Sigmoid colon (tissue), 7 donors: ENCODE measurements around the gene NABP2. TPM values are rescaled to one million over a fixed set of nuclear protein-coding genes. Genes with fewer than 3 reads are reported as not detected.

Experiments
- DNase-seq: peaks from one replicate; pipeline ENCODE4 v3.0.0-alpha.2; 2019
- H3K27ac ChIP-seq, 4 donors: fragments of 200-600 bp; sonication (generic); one replicate each; pipeline ENCODE4 v1.5.1; 2016 to 2019; ENCODE audit warnings: mild to moderate bottlenecking in 1 of 4
- H3K27me3 ChIP-seq, 3 donors: fragments of 200-600 bp; sonication (generic); one replicate each; pipeline ENCODE4 v1.5.1; 2019; ENCODE audit warnings: mild to moderate bottlenecking in 1 of 3
- H3K36me3 ChIP-seq, 4 donors: fragments of 200-600 bp; sonication (generic); one replicate each; pipeline ENCODE4 v1.5.1; 2016 to 2019
- H3K4me1 ChIP-seq, 4 donors: fragments of 200-600 bp; sonication (generic); one replicate each; pipeline ENCODE4 v1.5.1; 2017 to 2019
- H3K4me3 ChIP-seq, 4 donors: fragments of 200-600 bp; sonication (generic); one replicate each; pipeline ENCODE4 v1.5.1; 2017 to 2019; ENCODE audit warnings: mild to moderate bottlenecking in 2 of 4, moderate library complexity in 1 of 4
- H3K9me3 ChIP-seq, 4 donors: fragments of 200-600 bp in 3 of 4; sonication (generic) in 3 of 4; one replicate each; pipeline versions ENCODE4 v1.5.1 to v1.6.1; 2013 to 2019
- CTCF ChIP-seq, 4 experiments: fragments of 450-650 bp in 3 of 4; fragments of 200-600 bp in 1 of 4; IDR thresholded peaks; one replicate each; pipeline ENCODE4 v1.5.1; 2016 to 2019; ENCODE audit warnings: antibody characterized with exemption in 4 of 4, mild to moderate bottlenecking in 3 of 4, moderate library complexity in 2 of 4
- EP300 ChIP-seq, 4 donors: sonication (generic); formaldehyde crosslinking; IDR thresholded peaks; one replicate each; pipeline ENCODE4 v1.6.1; 2017; ENCODE audit warnings: antibody characterized with exemption in 4 of 4
- POLR2A ChIP-seq, 2 donors: fragments of 450-650 bp; IDR thresholded peaks; one replicate each; pipeline ENCODE4 v1.6.1; 2016; ENCODE audit warnings: antibody characterized with exemption in 2 of 2, mild to moderate bottlenecking in 2 of 2, moderate library complexity in 2 of 2
- POLR2AphosphoS5 ChIP-seq, 4 donors: sonication (generic); formaldehyde crosslinking; IDR thresholded peaks; one replicate each; pipeline ENCODE4 v1.6.1; 2017; ENCODE audit warnings: antibody characterized with exemption in 4 of 4
- WGBS, 2 donors: extraction: QIAGEN DNeasy Blood & Tissue Kit; methylation state at CpG; one replicate each; pipeline ENCODE4 v1.1.7; 2013; 5-methylcytosine and 5-hydroxymethylcytosine counted together
- intact Hi-C: fragments of 100-400 bp; cut with DNase I; formaldehyde crosslinking; loops from one replicate; pipeline ENCODE4 v1.15.1; 2023
- polyA plus RNA-seq, 3 donors: library from polyadenylated mRNA; stranded (reverse); fragments of 200-250 nt; gene quantifications; one replicate each; pipeline ENCODE4 v1.2.3, GENCODE V29; 2013
- total RNA-seq, 4 donors: library from RNA; depleted of rRNA; stranded (reverse); fragments of >200 nt; gene quantifications; one replicate each; pipeline ENCODE4 v1.1.0, GENCODE V29; 2016
- donor health status: healthy with polysubstance abuse.
- donor health status: Bipolar disorder and iron deficiency.
- donor health status: healthy.

Gene NABP2
- total and polyA plus RNA-seq, 7 donors: 17.2 to 43.7 (median 32.6) TPM

- H3K36me3 ChIP-seq: peaks cover 52 to 85% (median 73%) of the 10 kb centered on the region in 4 donors
- intact Hi-C loops: no loop called here
- no peaks in the 10 kb centered on the region for H3K4me1 ChIP-seq
- DNase-seq: no peak
- WGBS, 2 donors: 73 to 85% methylated on average over 6 of the region's 6 CpGs
- no peak overlapping the region for H3K4me3 ChIP-seq
- H3K27ac ChIP-seq: no peak overlapping the region
- no peak for TF ChIP-seq EP300 (IDR thresholded peaks at IDR 0.05)
- no peak for TF ChIP-seq POLR2A (IDR thresholded peaks at IDR 0.05)
- no peak for TF ChIP-seq POLR2AphosphoS5 (IDR thresholded peaks at IDR 0.05)
- no peak for TF ChIP-seq CTCF (IDR thresholded peaks at IDR 0.05)
- no peaks in the 10 kb centered on the region for H3K27me3 ChIP-seq
- H3K9me3 ChIP-seq: no peaks in the 10 kb centered on the region
Observed at GRCh38 chr12:56208006-56208405, 16.1 kb upstream of the NABP2 start.

- Histone ChIP-seq H3K27ac (no peak overlapping the region), H3K27me3 (no peaks in the 10 kb centered on the region), H3K9me3 (no peaks in the 10 kb centered on the region), H3K4me1 (peaks cover 0 to 2% (median 0%) of the 10 kb centered on the region in 4 donors), H3K4me3 (no peak overlapping the region), H3K36me3 (peaks cover 59 to 94% (median 77%) of the 10 kb centered on the region in 4 donors)
- whole genome bisulfite sequencing, 2 donors: 63 to 89% methylated on average over 1 of the region's 1 CpG
- intact Hi-C loops: no loop called here
- no peak for DNase-seq
- TF ChIP-seq POLR2AphosphoS5 (IDR thresholded peaks at IDR 0.05) (no peak), EP300 (IDR thresholded peaks at IDR 0.05) (no peak), POLR2A (IDR thresholded peaks at IDR 0.05) (no peak), CTCF (IDR thresholded peaks at IDR 0.05) (no peak)
Observed at GRCh38 chr12:56212361-56212760, 11.8 kb upstream of the NABP2 start.

- H3K4me1 ChIP-seq: peaks cover 0 to 16% (median 4%) of the 10 kb centered on the region in 4 donors
- 88 to 93% methylated on average over 5 of the region's 5 CpGs for WGBS, 2 donors
- H3K36me3 ChIP-seq: peaks cover 46 to 79% (median 63%) of the 10 kb centered on the region in 4 donors
- no peak for DNase-seq
- H3K9me3 ChIP-seq: no peaks in the 10 kb centered on the region
- no peak overlapping the region for H3K4me3 ChIP-seq
- TF ChIP-seq POLR2AphosphoS5 (IDR thresholded peaks at IDR 0.05) (no peak), POLR2A (IDR thresholded peaks at IDR 0.05) (no peak), CTCF (IDR thresholded peaks at IDR 0.05) (no peak), EP300 (IDR thresholded peaks at IDR 0.05) (no peak)
- no peaks in the 10 kb centered on the region for H3K27me3 ChIP-seq
- intact Hi-C loops: no loop called here
- H3K27ac ChIP-seq: no peak overlapping the region
Observed at GRCh38 chr12:56213878-56214277, 10.3 kb upstream of the NABP2 start.

GRCh38 chr12:56216461-56216860 is 7.7 kb upstream of the NABP2 start:
- Histone ChIP-seq H3K4me3 (no peak overlapping the region), H3K4me1 (peaks cover 0 to 37% (median 25%) of the 10 kb centered on the region in 4 donors), H3K9me3 (no peaks in the 10 kb centered on the region), H3K27ac (no peak overlapping the region), H3K27me3 (no peaks in the 10 kb centered on the region), H3K36me3 (peaks cover 28 to 53% (median 39%) of the 10 kb centered on the region in 4 donors)
- intact Hi-C loops: no loop called here
- no peak for TF ChIP-seq EP300 (IDR thresholded peaks at IDR 0.05)
- TF ChIP-seq CTCF (IDR thresholded peaks at IDR 0.05): no peak
- TF ChIP-seq POLR2A (IDR thresholded peaks at IDR 0.05): no peak
- no peak for TF ChIP-seq POLR2AphosphoS5 (IDR thresholded peaks at IDR 0.05)
- 83 to 94% methylated on average over 3 of the region's 3 CpGs for WGBS, 2 donors
- no peak for DNase-seq

- Histone ChIP-seq H3K27me3 (no peaks in the 10 kb centered on the region), H3K36me3 (peaks cover 3 to 20% (median 8%) of the 10 kb centered on the region in 4 donors), H3K4me1 (peaks cover 0 to 58% (median 48%) of the 10 kb centered on the region in 4 donors), H3K9me3 (no peaks in the 10 kb centered on the region), H3K27ac (peak overlapping the region; percentile 98 to 99 (median 98)), H3K4me3 (peak overlapping the region in 1 of 4 donors; percentile 83)
- intact Hi-C loops: loop anchor here (2.0 kb wide), 1 partner anchor 13 kb away; no protein-coding TSS in a partner anchor
- TF ChIP-seq CTCF (IDR thresholded peaks at IDR 0.05): no peak
- TF ChIP-seq POLR2A (IDR thresholded peaks at IDR 0.05): no peak
- no peak for TF ChIP-seq EP300 (IDR thresholded peaks at IDR 0.05)
- TF ChIP-seq POLR2AphosphoS5 (IDR thresholded peaks at IDR 0.05): no peak
- DNase-seq: no peak
- 93 to 94% methylated on average over 9 of the region's 9 CpGs for WGBS, 2 donors
Observed at GRCh38 chr12:56219840-56220239, 4.3 kb upstream of the NABP2 start.
